ENCODE results near the gene TRMT61A.

TRMT61A gene

GRCh38 chr14:103568952-103569351 lies 40.0 kb downstream of the TRMT61A start:
- DNase-seq (ENCODE audit: low read depth) = no peak

GRCh38 chr14:103569408-103569807 lies 40.4 kb downstream of the TRMT61A start:
- no peak for DNase-seq (ENCODE audit: low read depth)

GRCh38 chr14:103574104-103574503 lies 45.1 kb downstream of the TRMT61A start:
- DNase-seq (ENCODE audit: low read depth) = no peak

GRCh38 chr14:103574707-103575285 lies 45.8 kb downstream of the TRMT61A start:
- no peak for DNase-seq (ENCODE audit: low read depth)

- no peak for DNase-seq (ENCODE audit: low read depth)
These were observed 47.5 kb downstream of the TRMT61A start for GRCh38 chr14:103576371-103577024.

- no peak for DNase-seq (ENCODE audit: low read depth)
These were observed 49.5 kb downstream of the TRMT61A start for GRCh38 chr14:103578401-103579075.

- DNase-seq (ENCODE audit: low read depth) = no peak
These were observed 52.2 kb downstream of the TRMT61A start for GRCh38 chr14:103581206-103581605.

GRCh38 chr14:103581954-103582703 lies 53.1 kb downstream of the TRMT61A start:
- no peak for DNase-seq (ENCODE audit: low read depth)

GRCh38 chr14:103584326-103584915 lies 55.4 kb downstream of the TRMT61A start:
- no peak for DNase-seq (ENCODE audit: low read depth)
